WTC11 (cell line): ENCODE measurements around the gene PRODH. TPM values are rescaled to one million over a fixed set of nuclear protein-coding genes. Genes with fewer than 3 reads are reported as not detected.
"Not testable (repeated sequence)": the region's sequence is repeated elsewhere in the genome, so short reads cannot be mapped to it uniquely, and the experiment has no call there.

Experiments used
- ATAC-seq: fragments of 200-7000 bp; cut with Tn5 transposase; 2 replicates; pipeline ENCODE4 v1.10.0; 2021; ENCODE audit warnings: mild to moderate bottlenecking, moderate library complexity
- CTCF ChIA-PET: fragments of 300-600 bp; sonication (Branson Sonifier 250); formaldehyde crosslinking; loops from one replicate; lab custom pipeline; 2021; ENCODE audit warnings: antibody characterized with exemption; lab: Charles Lee
- POLR2A ChIA-PET: fragments of 350-600 bp; sonication (Branson Sonifier 250); formaldehyde crosslinking; loops from one replicate; lab custom pipeline; 2021; ENCODE audit warnings: antibody characterized with exemption; lab: Charles Lee
- DNase-seq: peaks from one replicate; pipeline ENCODE4 v3.0.0; 2021; ENCODE audit warnings: low spot score
- H3K27ac Mint-ChIP-seq: 2 replicates; pipeline ENCODE4 v1.8.0; 2021; ENCODE audit warnings: mixed read lengths
- H3K27me3 Mint-ChIP-seq: 2 replicates; pipeline ENCODE4 v1.8.0; 2021; ENCODE audit warnings: low read depth, mild to moderate bottlenecking, moderate library complexity, mixed read lengths
- H3K36me3 Mint-ChIP-seq: 2 replicates; pipeline ENCODE4 v1.8.0; 2021; ENCODE audit warnings: mixed read lengths
- H3K4me1 Mint-ChIP-seq: 2 replicates; pipeline ENCODE4 v1.8.0; 2022; ENCODE audit warnings: mixed read lengths
- H3K4me3 Mint-ChIP-seq: 2 replicates; pipeline ENCODE4 v1.8.0; 2021; ENCODE audit warnings: mild to moderate bottlenecking, moderate library complexity, mixed read lengths
- H3K9me3 Mint-ChIP-seq: 2 replicates; pipeline ENCODE4 v1.8.0; 2021; ENCODE audit warnings: mixed read lengths
- ELF4 ChIP-seq: sonication (generic); formaldehyde crosslinking; IDR thresholded peaks from 2 replicates; pipeline ENCODE4 v1.8.1; 2022; ENCODE audit warnings: low read depth, mild to moderate bottlenecking, moderate library complexity, missing genetic modification reagents
- JAZF1 ChIP-seq: fragments of 250-450 bp; sonication (Bioruptor Pico); IDR thresholded peaks from 2 replicates; pipeline ENCODE4 v1.9.0; 2021; ENCODE audit warnings: moderate library complexity, mild to moderate bottlenecking, inconsistent platforms
- MYBL2 ChIP-seq: sonication (generic); formaldehyde crosslinking; IDR thresholded peaks from 2 replicates; pipeline ENCODE4 v1.8.1; 2023; ENCODE audit warnings: mild to moderate bottlenecking, moderate library complexity, missing genetic modification reagents
- TCF7 ChIP-seq: sonication (generic); formaldehyde crosslinking; IDR thresholded peaks from 2 replicates; pipeline ENCODE4 v1.8.0; 2022; ENCODE audit warnings: mild to moderate bottlenecking, low read depth, missing genetic modification reagents, moderate library complexity
- ZNF121 ChIP-seq: sonication (generic); formaldehyde crosslinking; IDR thresholded peaks from 2 replicates; pipeline ENCODE4 v1.8.0; 2023; ENCODE audit warnings: missing genetic modification reagents
- total RNA-seq: library from RNA; stranded (reverse); gene quantifications from 3 replicates; pipeline ENCODE4 v1.2.3, GENCODE V29; 2021
- TF ChIP-seq, protein P1 (sequence below): sonication (generic); formaldehyde crosslinking; IDR thresholded peaks from 2 replicates; pipeline ENCODE4 v1.8.1; 2023; ENCODE audit warnings: mild to moderate bottlenecking, moderate library complexity, missing genetic modification reagents
- TF ChIP-seq, protein P2 (sequence below): sonication (generic); formaldehyde crosslinking; IDR thresholded peaks from 2 replicates; pipeline ENCODE4 v1.8.0; 2023; ENCODE audit warnings: mild to moderate bottlenecking, missing genetic modification reagents
- TF ChIP-seq, protein P3 (sequence below): fragments of 250-450 bp; sonication (Bioruptor Pico); conservative IDR thresholded peaks from 2 replicates; pipeline ENCODE4 v1.9.0; 2021; ENCODE audit warnings: mild to moderate bottlenecking

PRODH gene
- total RNA-seq, 1 experiment from 2014 or later: 97.3 TPM

DNA sequence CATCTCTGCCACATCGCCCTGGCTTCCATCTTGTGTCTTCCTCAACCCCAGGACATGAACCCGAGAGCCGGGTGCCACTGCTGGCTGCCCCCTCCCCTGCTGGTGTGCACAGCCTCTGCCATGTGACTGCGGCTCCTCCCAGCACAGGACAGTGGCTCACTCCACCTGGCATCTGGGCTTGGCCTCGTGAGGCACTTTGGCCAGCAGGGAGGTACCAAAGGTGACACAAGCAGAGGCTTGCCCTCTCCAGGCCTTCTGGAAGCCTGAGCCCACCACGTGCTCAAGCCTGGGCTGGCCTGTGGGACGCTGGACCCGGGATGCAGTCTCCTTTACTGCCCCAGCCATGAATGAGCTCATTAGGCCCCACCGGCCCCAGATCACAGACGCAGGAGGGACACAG, 21.5 kb downstream of the PRODH start:
- H3K27ac Mint-ChIP-seq, H3K4me1 Mint-ChIP-seq, H3K36me3 Mint-ChIP-seq, DNase-seq, H3K4me3 Mint-ChIP-seq, H3K27me3 Mint-ChIP-seq, H3K9me3 Mint-ChIP-seq, POLR2A ChIA-PET, ATAC-seq: not testable (repeated sequence)
- CTCF ChIA-PET: interaction anchor here (1.3 kb wide), 1 partner anchor 9 kb away, joined by 3 read pairs; the partner anchor contains the start of gene DGCR6

DNA sequence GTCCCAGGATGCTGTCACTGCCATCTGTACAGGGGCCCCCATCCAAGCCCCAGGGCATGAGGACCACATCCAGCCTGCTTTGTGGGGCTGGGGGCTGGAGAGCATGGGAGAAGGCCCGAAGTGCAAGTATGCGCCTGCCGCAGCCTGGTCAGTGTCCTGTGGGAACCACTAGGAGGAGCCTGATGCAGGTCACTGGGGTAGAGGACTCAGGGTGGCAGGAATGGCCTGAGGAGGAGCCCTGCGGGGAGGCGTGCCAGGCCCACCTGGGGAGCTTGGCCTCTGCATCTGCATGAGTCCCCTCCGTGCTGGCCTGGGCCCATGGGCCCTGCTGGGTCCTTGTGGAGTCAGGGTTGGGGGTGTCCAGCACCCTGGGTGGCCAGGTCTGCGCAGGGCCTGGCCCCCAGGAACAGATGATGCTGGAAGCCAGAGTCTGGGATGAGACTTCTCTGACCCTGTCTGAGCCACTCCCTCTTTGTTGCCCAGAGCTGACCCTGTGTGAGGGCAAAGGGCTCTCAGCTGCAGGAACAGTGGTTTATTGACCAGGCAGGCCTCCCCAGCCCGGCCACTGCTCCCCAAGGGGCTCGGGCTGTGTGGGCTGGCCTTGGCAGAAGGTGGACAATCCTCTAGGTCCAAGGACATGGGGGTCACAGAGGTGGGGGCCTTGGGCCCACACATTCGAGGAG, 23.7 kb downstream of the PRODH start:
- H3K4me3 Mint-ChIP-seq, H3K36me3 Mint-ChIP-seq: not testable (repeated sequence)
- CTCF ChIA-PET: interaction anchor here (1.5 kb wide), 2 partner anchors 11 to 17 kb away, joined by 6 to 7 read pairs; no protein-coding TSS in a partner anchor

DNA sequence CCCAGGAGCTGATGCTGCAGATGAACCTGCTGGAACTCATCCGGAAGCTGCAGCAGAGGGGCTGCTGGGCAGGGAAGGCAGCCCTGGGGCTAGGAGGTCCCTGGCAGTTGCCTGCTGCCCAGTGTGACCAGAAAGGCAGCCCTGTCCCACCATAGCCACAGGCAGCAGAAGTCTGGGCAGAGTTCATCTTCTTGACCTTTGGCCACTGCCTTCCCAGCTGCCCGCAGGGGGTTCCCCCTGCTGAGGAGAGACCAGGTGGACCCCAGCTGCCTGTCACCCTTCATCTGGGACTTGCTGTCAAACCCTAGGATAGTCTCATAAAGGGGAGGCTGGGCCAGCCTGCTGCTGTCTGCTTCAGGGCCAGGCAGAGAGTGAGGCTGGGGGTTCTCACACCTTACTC, 24.6 kb downstream of the PRODH start:
- POLR2A ChIA-PET, H3K4me1 Mint-ChIP-seq, ATAC-seq, H3K27ac Mint-ChIP-seq, H3K36me3 Mint-ChIP-seq, H3K27me3 Mint-ChIP-seq, H3K4me3 Mint-ChIP-seq, DNase-seq, H3K9me3 Mint-ChIP-seq: not testable (repeated sequence)
- CTCF ChIA-PET: interaction anchor here (1.2 kb wide), 1 partner anchor 13 kb away, joined by 3 read pairs; no protein-coding TSS in a partner anchor

More for the DNA sequence above, 23.7 kb downstream of the PRODH start:
- H3K27ac Mint-ChIP-seq, H3K9me3 Mint-ChIP-seq, DNase-seq, H3K4me1 Mint-ChIP-seq, H3K27me3 Mint-ChIP-seq: not testable (repeated sequence)
- POLR2A ChIA-PET: interaction anchor here (0.7 kb wide), 1 partner anchor 17 kb away, joined by 3 read pairs; no protein-coding TSS in a partner anchor
- peak; percentile 58 for ATAC-seq

DNA sequence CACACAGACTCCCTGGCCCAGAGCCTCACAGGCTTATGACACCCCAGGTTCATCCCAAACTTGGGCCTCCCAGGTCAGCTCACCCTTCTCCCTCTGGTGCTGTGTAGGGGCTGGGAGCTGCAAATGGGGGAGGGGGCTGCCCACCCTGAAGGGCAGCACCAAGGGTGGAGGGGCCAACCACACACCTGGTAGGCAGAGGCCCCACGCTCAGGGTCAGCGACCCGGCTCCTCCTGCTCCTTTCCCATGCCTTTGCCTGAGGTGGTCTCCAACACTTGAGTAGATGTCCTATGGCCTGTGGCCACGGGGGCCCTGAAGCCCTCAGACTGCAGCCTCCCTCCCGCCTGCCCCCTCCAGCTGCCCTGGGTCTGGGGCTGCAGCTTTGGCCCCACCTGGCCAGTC, 26.5 kb downstream of the PRODH start:
- H3K27ac Mint-ChIP-seq: no peak overlapping the region
- ATAC-seq: no peak
- peaks cover 4% of the 10 kb centered on the region for H3K4me1 Mint-ChIP-seq
- no peaks in the 10 kb centered on the region for H3K9me3 Mint-ChIP-seq
- TF ChIP-seq, protein P1, sequence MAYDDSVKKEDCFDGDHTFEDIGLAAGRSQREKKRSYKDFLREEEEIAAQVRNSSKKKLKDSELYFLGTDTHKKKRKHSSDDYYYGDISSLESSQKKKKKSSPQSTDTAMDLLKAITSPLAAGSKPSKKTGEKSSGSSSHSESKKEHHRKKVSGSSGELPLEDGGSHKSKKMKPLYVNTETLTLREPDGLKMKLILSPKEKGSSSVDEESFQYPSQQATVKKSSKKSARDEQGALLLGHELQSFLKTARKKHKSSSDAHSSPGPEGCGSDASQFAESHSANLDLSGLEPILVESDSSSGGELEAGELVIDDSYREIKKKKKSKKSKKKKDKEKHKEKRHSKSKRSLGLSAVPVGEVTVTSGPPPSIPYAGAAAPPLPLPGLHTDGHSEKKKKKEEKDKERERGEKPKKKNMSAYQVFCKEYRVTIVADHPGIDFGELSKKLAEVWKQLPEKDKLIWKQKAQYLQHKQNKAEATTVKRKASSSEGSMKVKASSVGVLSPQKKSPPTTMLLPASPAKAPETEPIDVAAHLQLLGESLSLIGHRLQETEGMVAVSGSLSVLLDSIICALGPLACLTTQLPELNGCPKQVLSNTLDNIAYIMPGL (CRISPR knock-in tag): no peak
- TF ChIP-seq MYBL2 (CRISPR knock-in tag) (no peak), ELF4 (CRISPR knock-in tag) (no peak), TCF7 (no peak), ZNF121 (CRISPR knock-in tag) (no peak), JAZF1 (no peak)
- TF ChIP-seq, protein P2, sequence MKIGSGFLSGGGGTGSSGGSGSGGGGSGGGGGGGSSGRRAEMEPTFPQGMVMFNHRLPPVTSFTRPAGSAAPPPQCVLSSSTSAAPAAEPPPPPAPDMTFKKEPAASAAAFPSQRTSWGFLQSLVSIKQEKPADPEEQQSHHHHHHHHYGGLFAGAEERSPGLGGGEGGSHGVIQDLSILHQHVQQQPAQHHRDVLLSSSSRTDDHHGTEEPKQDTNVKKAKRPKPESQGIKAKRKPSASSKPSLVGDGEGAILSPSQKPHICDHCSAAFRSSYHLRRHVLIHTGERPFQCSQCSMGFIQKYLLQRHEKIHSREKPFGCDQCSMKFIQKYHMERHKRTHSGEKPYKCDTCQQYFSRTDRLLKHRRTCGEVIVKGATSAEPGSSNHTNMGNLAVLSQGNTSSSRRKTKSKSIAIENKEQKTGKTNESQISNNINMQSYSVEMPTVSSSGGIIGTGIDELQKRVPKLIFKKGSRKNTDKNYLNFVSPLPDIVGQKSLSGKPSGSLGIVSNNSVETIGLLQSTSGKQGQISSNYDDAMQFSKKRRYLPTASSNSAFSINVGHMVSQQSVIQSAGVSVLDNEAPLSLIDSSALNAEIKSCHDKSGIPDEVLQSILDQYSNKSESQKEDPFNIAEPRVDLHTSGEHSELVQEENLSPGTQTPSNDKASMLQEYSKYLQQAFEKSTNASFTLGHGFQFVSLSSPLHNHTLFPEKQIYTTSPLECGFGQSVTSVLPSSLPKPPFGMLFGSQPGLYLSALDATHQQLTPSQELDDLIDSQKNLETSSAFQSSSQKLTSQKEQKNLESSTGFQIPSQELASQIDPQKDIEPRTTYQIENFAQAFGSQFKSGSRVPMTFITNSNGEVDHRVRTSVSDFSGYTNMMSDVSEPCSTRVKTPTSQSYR (CRISPR knock-in tag): no peak
- TF ChIP-seq, protein P3, sequence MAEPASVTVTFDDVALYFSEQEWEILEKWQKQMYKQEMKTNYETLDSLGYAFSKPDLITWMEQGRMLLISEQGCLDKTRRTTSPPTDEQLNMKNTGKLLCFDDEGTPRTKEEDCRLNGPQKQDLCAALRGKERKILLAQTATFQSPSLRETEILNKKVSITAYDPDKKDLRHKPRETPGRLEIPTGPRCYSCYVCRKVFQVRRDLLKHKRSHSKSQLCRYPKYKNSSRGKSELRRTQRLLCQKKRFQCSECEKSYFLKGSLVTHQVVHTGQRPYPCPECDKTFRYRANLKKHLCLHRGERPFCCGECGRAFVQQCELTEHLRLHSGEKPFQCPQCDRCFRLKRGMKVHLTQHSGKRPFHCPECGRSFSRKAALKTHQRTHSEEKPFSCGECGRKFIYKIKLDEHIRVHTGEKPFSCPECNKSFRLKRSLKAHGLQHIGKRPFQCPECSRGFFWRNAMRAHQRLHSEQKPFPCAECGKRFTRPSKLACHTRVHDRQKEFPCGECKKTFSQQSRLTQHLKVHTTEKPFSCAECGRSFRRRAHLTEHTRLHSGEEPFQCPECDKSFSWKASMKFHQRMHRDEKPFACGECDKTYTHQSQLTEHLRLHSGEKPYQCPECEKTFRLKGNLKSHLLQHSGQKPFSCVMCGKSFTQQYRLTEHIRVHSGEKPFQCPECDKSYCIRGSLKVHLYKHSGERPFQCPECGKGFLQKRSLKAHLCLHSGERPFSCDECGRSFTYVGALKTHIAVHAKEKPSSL: no peak
- TF ChIP-seq, all 79 proteins: peak for 0
- Mint-ChIP-seq H3K4me3 (no peak overlapping the region), H3K27me3 (no peaks in the 10 kb centered on the region), H3K36me3 (no peaks in the 10 kb centered on the region)
- ChIA-PET CTCF (interaction anchor here (0.8 to 5.0 kb wide), 5 partner anchors 18 to 87 kb away, joined by 3 to 75 read pairs (median 4); no protein-coding TSS in a partner anchor), POLR2A (no interaction called here)
- no peak for DNase-seq
